ENCODE data around the gene PCDH9.

Gene PCDH9

DNA sequence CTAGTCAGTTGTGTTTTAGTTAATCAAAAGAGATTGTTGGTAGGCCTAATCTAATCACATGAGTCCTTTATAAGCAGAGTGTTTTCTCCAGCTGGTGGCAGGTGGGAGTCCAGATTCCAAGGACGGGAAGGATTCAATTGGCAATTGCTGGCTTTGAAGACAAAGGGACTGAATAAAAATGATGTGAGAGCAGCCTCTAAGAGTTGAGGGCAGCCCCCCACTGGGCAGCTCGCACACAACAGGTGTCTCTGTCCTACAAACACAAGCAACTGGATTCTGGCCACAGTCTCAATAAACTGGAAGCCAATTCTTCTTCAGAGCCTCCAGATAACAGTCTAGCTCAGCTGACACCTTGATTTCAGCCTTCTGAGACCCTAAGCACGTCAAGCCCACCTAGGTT is 915.2 kb downstream of the PCDH9 start:
- Histone ChIP-seq H3K79me2 (ENCODE audit: insufficient read depth, low read length) (no peaks in the 10 kb centered on the region), H3K27me3 (ENCODE audit: insufficient read depth, low read length, poor library complexity, severe bottlenecking) (no peaks in the 10 kb centered on the region), H3K9me2 (replicated peaks; ENCODE audit: low read depth, low read length) (no peaks in the 10 kb centered on the region), H3K9me3 (ENCODE audit: insufficient read depth, low read depth, low read length) (no peaks in the 10 kb centered on the region), H3K36me3 (ENCODE audit: insufficient read depth, low read length) (no peaks in the 10 kb centered on the region), H3K4me2 (ENCODE audit: low read depth, low read length, poor library complexity, severe bottlenecking) (no peak overlapping the region), H3K9ac (ENCODE audit: low read depth, low read length, poor library complexity, severe bottlenecking) (no peak overlapping the region), H3K4me1 (ENCODE audit: insufficient read depth, low read length, poor library complexity, severe bottlenecking) (no peaks in the 10 kb centered on the region), H3K4me3 (ENCODE audit: low read length, poor library complexity, severe bottlenecking) (no peak overlapping the region), H2AFZ (ENCODE audit: low read length) (no peak overlapping the region), H4K20me1 (ENCODE audit: insufficient read depth, low read length, poor library complexity, severe bottlenecking) (no peaks in the 10 kb centered on the region), H3F3A (ENCODE audit: low read depth) (no peaks in the 10 kb centered on the region)
- TF ChIP-seq EZH2phosphoT487 (IDR thresholded peaks at IDR 0.05; ENCODE audit: borderline replicate concordance) = no peak
- TF ChIP-seq, protein P1, sequence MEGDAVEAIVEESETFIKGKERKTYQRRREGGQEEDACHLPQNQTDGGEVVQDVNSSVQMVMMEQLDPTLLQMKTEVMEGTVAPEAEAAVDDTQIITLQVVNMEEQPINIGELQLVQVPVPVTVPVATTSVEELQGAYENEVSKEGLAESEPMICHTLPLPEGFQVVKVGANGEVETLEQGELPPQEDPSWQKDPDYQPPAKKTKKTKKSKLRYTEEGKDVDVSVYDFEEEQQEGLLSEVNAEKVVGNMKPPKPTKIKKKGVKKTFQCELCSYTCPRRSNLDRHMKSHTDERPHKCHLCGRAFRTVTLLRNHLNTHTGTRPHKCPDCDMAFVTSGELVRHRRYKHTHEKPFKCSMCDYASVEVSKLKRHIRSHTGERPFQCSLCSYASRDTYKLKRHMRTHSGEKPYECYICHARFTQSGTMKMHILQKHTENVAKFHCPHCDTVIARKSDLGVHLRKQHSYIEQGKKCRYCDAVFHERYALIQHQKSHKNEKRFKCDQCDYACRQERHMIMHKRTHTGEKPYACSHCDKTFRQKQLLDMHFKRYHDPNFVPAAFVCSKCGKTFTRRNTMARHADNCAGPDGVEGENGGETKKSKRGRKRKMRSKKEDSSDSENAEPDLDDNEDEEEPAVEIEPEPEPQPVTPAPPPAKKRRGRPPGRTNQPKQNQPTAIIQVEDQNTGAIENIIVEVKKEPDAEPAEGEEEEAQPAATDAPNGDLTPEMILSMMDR (conservative IDR thresholded peaks at IDR 0.05; ENCODE audit: low read length) = no peak

DNA sequence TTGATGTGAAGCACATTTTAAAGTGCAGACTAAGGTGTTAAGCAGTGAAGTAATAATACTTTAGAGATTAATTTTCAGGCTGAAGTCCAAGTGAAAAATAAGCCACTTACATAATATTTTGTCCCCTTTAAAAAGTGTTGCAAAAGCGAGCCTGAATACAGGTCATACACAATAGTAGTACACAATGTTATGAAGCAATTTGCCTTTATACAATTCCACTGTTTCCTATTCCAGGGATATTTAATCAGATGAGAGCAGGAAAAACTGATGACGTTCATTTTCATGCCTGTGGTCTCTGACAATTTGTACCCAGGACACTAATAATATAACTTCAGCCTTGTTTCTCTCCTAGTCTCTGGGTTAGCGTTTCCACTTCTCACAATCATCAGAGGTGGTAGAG is 916.7 kb downstream of the PCDH9 start:
- Histone ChIP-seq H3K79me2 (ENCODE audit: insufficient read depth, low read length) (no peaks in the 10 kb centered on the region), H3K4me1 (ENCODE audit: insufficient read depth, low read length, poor library complexity, severe bottlenecking) (no peaks in the 10 kb centered on the region), H3K27me3 (ENCODE audit: insufficient read depth, low read length, poor library complexity, severe bottlenecking) (no peaks in the 10 kb centered on the region), H3K9me2 (replicated peaks; ENCODE audit: low read depth, low read length) (no peaks in the 10 kb centered on the region), H3K9ac (ENCODE audit: low read depth, low read length, poor library complexity, severe bottlenecking) (no peak overlapping the region), H3F3A (ENCODE audit: low read depth) (no peaks in the 10 kb centered on the region), H4K20me1 (ENCODE audit: insufficient read depth, low read length, poor library complexity, severe bottlenecking) (no peaks in the 10 kb centered on the region), H3K4me2 (ENCODE audit: low read depth, low read length, poor library complexity, severe bottlenecking) (no peak overlapping the region), H3K4me3 (ENCODE audit: low read length, poor library complexity, severe bottlenecking) (no peak overlapping the region), H3K9me3 (ENCODE audit: insufficient read depth, low read depth, low read length) (no peaks in the 10 kb centered on the region), H2AFZ (ENCODE audit: low read length) (no peak overlapping the region), H3K36me3 (ENCODE audit: insufficient read depth, low read length) (no peaks in the 10 kb centered on the region)
- TF ChIP-seq EZH2phosphoT487 (IDR thresholded peaks at IDR 0.05; ENCODE audit: borderline replicate concordance) = no peak
- TF ChIP-seq, protein P1 (conservative IDR thresholded peaks at IDR 0.05; ENCODE audit: low read length) = no peak

DNA sequence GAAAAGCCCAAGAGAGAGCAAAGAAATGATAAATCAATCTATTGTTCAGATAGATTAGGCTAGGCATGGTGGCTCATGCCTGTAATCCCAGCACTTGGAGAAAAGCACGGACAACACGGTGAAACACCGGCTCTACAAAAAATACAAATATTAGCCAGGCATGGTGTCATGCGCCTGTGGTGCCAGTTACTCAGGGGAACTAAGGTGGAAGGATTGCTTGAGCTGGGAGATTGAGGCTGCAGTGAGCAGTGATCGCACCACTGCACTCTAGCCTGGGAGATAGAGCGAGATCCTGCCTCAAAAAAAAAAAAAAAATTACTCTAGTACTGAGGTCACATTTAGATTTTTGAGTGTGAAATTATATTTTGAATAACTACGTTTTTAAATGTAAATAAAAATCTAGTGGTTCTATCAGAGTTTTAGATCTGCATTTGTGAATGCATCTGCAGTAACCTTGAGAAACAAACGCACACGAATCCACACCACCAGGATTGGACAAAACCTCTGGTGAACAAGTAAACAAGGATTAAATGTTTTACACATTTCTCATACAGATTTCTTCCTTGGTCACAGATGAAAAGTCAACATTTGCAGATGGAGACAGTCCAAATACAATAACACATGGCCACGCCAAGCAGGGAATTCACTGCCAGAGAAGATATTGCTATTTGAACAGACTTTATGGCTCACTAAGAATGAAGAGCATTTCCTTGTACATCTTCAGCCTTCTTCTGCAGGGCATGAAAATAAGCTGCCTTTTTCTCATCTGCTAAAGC is 917.6 kb downstream of the PCDH9 start:
- no peaks in the 10 kb centered on the region for H3K36me3 ChIP-seq (ENCODE audit: insufficient read depth, low read length)
- no peaks in the 10 kb centered on the region for H3K4me1 ChIP-seq (ENCODE audit: insufficient read depth, low read length, poor library complexity, severe bottlenecking)
- H3K9ac ChIP-seq (ENCODE audit: low read depth, low read length, poor library complexity, severe bottlenecking) = no peak overlapping the region
- no peak overlapping the region for H3K4me2 ChIP-seq (ENCODE audit: low read depth, low read length, poor library complexity, severe bottlenecking)
- no peaks in the 10 kb centered on the region for H3K9me3 ChIP-seq (ENCODE audit: insufficient read depth, low read depth, low read length)
- TF ChIP-seq EZH2phosphoT487 (IDR thresholded peaks at IDR 0.05; ENCODE audit: borderline replicate concordance) = no peak
- TF ChIP-seq, protein P1 (conservative IDR thresholded peaks at IDR 0.05; ENCODE audit: low read length) = no peak
- no peaks in the 10 kb centered on the region for H3K27me3 ChIP-seq (ENCODE audit: insufficient read depth, low read length, poor library complexity, severe bottlenecking)
- no peak overlapping the region for H3K4me3 ChIP-seq (ENCODE audit: low read length, poor library complexity, severe bottlenecking)
- H3K79me2 ChIP-seq (ENCODE audit: insufficient read depth, low read length) = no peaks in the 10 kb centered on the region
- no peaks in the 10 kb centered on the region for H4K20me1 ChIP-seq (ENCODE audit: insufficient read depth, low read length, poor library complexity, severe bottlenecking)
- no peaks in the 10 kb centered on the region for H3F3A ChIP-seq (ENCODE audit: low read depth)
- no peak overlapping the region for H2AFZ ChIP-seq (ENCODE audit: low read length)
- no peaks in the 10 kb centered on the region for H3K9me2 ChIP-seq (replicated peaks; ENCODE audit: low read depth, low read length)

All from Loucy (cell line).